Measurements from ENCODE around the gene KASH5. TPM values are rescaled to one million over a fixed set of nuclear protein-coding genes. Genes with fewer than 3 reads are reported as not detected.

Gene KASH5
- total RNA-seq, 1 experiment from 2014 or later = 0.42 TPM

DNA sequence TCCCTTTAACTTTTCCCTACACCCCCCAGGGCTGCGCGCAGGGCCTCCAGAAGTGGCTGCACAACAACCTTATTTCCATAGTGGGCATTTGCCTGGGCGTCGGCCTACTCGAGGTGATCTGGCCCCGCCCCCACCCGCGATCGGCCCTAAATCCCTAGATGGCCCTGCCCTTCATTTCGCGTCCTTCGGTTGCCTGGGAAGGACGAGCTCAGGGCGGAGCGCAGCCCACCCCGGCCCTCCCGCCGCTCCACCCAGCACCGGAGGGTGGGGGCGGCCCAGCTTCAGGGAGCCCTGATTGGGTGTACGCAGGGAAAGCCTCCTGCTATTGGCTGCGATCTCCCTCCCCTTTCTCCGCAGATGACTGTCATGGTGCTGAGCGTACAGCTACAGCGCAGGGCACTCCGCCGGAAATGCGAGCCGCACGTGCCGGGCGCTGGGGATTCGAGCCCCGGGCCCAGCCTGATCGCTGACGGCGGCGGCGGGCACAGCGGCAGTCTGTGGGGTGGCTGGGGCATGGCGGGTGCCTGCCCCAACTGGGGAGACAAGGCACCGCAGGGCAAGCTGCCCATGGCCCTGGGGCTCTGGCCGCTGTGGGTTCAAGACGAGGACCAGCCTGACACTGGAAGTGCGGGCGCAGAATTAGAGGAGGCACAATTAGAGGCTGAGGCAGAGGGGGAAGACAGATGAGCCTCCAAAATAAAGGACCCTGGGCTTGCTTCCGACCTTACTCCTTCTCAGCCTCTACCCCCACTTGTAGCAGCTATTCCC lies 48.6 kb upstream of the KASH5 start:
- CTCF ChIA-PET = interaction anchor here (0.5 to 3.5 kb wide), 24 partner anchors 9 to 346 kb away, joined by 3 to 20 read pairs (median 4); partner anchors contain the start of genes DKKL1, RUVBL2 and TEAD2
- peak; percentile 85 for ATAC-seq
- TF ChIP-seq, protein P1, sequence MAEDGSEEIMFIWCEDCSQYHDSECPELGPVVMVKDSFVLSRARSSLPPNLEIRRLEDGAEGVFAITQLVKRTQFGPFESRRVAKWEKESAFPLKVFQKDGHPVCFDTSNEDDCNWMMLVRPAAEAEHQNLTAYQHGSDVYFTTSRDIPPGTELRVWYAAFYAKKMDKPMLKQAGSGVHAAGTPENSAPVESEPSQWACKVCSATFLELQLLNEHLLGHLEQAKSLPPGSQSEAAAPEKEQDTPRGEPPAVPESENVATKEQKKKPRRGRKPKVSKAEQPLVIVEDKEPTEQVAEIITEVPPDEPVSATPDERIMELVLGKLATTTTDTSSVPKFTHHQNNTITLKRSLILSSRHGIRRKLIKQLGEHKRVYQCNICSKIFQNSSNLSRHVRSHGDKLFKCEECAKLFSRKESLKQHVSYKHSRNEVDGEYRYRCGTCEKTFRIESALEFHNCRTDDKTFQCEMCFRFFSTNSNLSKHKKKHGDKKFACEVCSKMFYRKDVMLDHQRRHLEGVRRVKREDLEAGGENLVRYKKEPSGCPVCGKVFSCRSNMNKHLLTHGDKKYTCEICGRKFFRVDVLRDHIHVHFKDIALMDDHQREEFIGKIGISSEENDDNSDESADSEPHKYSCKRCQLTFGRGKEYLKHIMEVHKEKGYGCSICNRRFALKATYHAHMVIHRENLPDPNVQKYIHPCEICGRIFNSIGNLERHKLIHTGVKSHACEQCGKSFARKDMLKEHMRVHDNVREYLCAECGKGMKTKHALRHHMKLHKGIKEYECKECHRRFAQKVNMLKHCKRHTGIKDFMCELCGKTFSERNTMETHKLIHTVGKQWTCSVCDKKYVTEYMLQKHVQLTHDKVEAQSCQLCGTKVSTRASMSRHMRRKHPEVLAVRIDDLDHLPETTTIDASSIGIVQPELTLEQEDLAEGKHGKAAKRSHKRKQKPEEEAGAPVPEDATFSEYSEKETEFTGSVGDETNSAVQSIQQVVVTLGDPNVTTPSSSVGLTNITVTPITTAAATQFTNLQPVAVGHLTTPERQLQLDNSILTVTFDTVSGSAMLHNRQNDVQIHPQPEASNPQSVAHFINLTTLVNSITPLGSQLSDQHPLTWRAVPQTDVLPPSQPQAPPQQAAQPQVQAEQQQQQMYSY (CRISPR knock-in tag; IDR thresholded peaks at IDR 0.05) = 0 out of 2 replicates have a peak, but pooled peaks have one; percentile 35
- TF ChIP-seq, protein P2, sequence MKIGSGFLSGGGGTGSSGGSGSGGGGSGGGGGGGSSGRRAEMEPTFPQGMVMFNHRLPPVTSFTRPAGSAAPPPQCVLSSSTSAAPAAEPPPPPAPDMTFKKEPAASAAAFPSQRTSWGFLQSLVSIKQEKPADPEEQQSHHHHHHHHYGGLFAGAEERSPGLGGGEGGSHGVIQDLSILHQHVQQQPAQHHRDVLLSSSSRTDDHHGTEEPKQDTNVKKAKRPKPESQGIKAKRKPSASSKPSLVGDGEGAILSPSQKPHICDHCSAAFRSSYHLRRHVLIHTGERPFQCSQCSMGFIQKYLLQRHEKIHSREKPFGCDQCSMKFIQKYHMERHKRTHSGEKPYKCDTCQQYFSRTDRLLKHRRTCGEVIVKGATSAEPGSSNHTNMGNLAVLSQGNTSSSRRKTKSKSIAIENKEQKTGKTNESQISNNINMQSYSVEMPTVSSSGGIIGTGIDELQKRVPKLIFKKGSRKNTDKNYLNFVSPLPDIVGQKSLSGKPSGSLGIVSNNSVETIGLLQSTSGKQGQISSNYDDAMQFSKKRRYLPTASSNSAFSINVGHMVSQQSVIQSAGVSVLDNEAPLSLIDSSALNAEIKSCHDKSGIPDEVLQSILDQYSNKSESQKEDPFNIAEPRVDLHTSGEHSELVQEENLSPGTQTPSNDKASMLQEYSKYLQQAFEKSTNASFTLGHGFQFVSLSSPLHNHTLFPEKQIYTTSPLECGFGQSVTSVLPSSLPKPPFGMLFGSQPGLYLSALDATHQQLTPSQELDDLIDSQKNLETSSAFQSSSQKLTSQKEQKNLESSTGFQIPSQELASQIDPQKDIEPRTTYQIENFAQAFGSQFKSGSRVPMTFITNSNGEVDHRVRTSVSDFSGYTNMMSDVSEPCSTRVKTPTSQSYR (CRISPR knock-in tag; IDR thresholded peaks at IDR 0.05) = peak; percentile 97
- TF ChIP-seq ZNF232 (CRISPR knock-in tag; IDR thresholded peaks at IDR 0.05) (peak; percentile 95), NR1H2 (CRISPR knock-in tag; IDR thresholded peaks at IDR 0.05) (peak; percentile 43; the same call in 1 of the 2 replicates), ESRRA (CRISPR knock-in tag; IDR thresholded peaks at IDR 0.05; ENCODE audit: borderline replicate concordance) (peak; percentile 91; the same call in 1 of the 2 replicates), HMGA2 (CRISPR knock-in tag; IDR thresholded peaks at IDR 0.05) (no peak), ZNF423 (CRISPR knock-in tag; IDR thresholded peaks at IDR 0.05) (no peak), GRHL2 (CRISPR knock-in tag; IDR thresholded peaks at IDR 0.05; ENCODE audit: insufficient replicate concordance, severe bottlenecking) (no peak), TEAD4 (CRISPR knock-in tag; IDR thresholded peaks at IDR 0.05) (peak; percentile 77), ETV6 (CRISPR knock-in tag; IDR thresholded peaks at IDR 0.05) (peak; percentile 96; the same call in 1 of the 2 replicates), ZBTB21 (CRISPR knock-in tag; IDR thresholded peaks at IDR 0.05; ENCODE audit: borderline replicate concordance) (peak; percentile 92; the same call in 1 of the 2 replicates), CREB1 (CRISPR knock-in tag; IDR thresholded peaks at IDR 0.05) (peak; percentile 98), MYBL2 (CRISPR knock-in tag; IDR thresholded peaks at IDR 0.05) (peak; percentile 95), KAT7 (CRISPR knock-in tag; IDR thresholded peaks at IDR 0.05; ENCODE audit: borderline replicate concordance) (peak; percentile 53; the same call in 1 of the 2 replicates), FOXK1 (CRISPR knock-in tag; IDR thresholded peaks at IDR 0.05) (peak; percentile 93), JUN (CRISPR knock-in tag; IDR thresholded peaks at IDR 0.05) (peak; percentile 84; the same call in 1 of the 2 replicates), SMAD4 (CRISPR knock-in tag; IDR thresholded peaks at IDR 0.05) (peak; percentile 94), TEAD1 (CRISPR knock-in tag; IDR thresholded peaks at IDR 0.05) (peak; percentile 97), ZNF396 (CRISPR knock-in tag; IDR thresholded peaks at IDR 0.05; ENCODE audit: borderline replicate concordance) (no peak)
- TF ChIP-seq, protein P3, sequence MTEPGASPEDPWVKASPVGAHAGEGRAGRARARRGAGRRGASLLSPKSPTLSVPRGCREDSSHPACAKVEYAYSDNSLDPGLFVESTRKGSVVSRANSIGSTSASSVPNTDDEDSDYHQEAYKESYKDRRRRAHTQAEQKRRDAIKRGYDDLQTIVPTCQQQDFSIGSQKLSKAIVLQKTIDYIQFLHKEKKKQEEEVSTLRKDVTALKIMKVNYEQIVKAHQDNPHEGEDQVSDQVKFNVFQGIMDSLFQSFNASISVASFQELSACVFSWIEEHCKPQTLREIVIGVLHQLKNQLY (CRISPR knock-in tag; IDR thresholded peaks at IDR 0.05) = peak; percentile 89; the same call in 1 of the 2 replicates
- TF ChIP-seq, protein P4, sequence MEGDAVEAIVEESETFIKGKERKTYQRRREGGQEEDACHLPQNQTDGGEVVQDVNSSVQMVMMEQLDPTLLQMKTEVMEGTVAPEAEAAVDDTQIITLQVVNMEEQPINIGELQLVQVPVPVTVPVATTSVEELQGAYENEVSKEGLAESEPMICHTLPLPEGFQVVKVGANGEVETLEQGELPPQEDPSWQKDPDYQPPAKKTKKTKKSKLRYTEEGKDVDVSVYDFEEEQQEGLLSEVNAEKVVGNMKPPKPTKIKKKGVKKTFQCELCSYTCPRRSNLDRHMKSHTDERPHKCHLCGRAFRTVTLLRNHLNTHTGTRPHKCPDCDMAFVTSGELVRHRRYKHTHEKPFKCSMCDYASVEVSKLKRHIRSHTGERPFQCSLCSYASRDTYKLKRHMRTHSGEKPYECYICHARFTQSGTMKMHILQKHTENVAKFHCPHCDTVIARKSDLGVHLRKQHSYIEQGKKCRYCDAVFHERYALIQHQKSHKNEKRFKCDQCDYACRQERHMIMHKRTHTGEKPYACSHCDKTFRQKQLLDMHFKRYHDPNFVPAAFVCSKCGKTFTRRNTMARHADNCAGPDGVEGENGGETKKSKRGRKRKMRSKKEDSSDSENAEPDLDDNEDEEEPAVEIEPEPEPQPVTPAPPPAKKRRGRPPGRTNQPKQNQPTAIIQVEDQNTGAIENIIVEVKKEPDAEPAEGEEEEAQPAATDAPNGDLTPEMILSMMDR (IDR thresholded peaks at IDR 0.05) = no peak
- TF ChIP-seq, protein P5, sequence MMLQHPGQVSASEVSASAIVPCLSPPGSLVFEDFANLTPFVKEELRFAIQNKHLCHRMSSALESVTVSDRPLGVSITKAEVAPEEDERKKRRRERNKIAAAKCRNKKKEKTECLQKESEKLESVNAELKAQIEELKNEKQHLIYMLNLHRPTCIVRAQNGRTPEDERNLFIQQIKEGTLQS (CRISPR knock-in tag; conservative IDR thresholded peaks at IDR 0.05) = 0 out of 2 replicates have a peak, but pooled peaks have one; percentile 7
- TF ChIP-seq, protein P6, sequence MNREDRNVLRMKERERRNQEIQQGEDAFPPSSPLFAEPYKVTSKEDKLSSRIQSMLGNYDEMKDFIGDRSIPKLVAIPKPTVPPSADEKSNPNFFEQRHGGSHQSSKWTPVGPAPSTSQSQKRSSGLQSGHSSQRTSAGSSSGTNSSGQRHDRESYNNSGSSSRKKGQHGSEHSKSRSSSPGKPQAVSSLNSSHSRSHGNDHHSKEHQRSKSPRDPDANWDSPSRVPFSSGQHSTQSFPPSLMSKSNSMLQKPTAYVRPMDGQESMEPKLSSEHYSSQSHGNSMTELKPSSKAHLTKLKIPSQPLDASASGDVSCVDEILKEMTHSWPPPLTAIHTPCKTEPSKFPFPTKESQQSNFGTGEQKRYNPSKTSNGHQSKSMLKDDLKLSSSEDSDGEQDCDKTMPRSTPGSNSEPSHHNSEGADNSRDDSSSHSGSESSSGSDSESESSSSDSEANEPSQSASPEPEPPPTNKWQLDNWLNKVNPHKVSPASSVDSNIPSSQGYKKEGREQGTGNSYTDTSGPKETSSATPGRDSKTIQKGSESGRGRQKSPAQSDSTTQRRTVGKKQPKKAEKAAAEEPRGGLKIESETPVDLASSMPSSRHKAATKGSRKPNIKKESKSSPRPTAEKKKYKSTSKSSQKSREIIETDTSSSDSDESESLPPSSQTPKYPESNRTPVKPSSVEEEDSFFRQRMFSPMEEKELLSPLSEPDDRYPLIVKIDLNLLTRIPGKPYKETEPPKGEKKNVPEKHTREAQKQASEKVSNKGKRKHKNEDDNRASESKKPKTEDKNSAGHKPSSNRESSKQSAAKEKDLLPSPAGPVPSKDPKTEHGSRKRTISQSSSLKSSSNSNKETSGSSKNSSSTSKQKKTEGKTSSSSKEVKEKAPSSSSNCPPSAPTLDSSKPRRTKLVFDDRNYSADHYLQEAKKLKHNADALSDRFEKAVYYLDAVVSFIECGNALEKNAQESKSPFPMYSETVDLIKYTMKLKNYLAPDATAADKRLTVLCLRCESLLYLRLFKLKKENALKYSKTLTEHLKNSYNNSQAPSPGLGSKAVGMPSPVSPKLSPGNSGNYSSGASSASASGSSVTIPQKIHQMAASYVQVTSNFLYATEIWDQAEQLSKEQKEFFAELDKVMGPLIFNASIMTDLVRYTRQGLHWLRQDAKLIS (CRISPR knock-in tag; IDR thresholded peaks at IDR 0.05; ENCODE audit: borderline replicate concordance) = peak; percentile 99

More for the DNA sequence above, 48.6 kb upstream of the KASH5 start:
- H3K9me3 Mint-ChIP-seq = no peaks in the 10 kb centered on the region
- POLR2A ChIA-PET = interaction anchor here (0.5 to 1.7 kb wide), 6 partner anchors 22 to 588 kb away, joined by 3 to 12 read pairs (median 4); partner anchors contain the start of genes ALDH16A1 and TEAD2
- H3K4me3 Mint-ChIP-seq = peak overlapping the region; percentile 83
- H3K4me1 Mint-ChIP-seq = peaks cover 24% of the 10 kb centered on the region
- H3K27ac Mint-ChIP-seq = peak overlapping the region; percentile 95
- DNase-seq (ENCODE audit: low spot score) = peak; percentile 93
- peaks cover 39% of the 10 kb centered on the region for H3K27me3 Mint-ChIP-seq (ENCODE audit: low read depth)
- H3K36me3 Mint-ChIP-seq = peaks cover 41% of the 10 kb centered on the region
